ENCODE data around the gene TSPAN31.

TSPAN31 gene

DNA sequence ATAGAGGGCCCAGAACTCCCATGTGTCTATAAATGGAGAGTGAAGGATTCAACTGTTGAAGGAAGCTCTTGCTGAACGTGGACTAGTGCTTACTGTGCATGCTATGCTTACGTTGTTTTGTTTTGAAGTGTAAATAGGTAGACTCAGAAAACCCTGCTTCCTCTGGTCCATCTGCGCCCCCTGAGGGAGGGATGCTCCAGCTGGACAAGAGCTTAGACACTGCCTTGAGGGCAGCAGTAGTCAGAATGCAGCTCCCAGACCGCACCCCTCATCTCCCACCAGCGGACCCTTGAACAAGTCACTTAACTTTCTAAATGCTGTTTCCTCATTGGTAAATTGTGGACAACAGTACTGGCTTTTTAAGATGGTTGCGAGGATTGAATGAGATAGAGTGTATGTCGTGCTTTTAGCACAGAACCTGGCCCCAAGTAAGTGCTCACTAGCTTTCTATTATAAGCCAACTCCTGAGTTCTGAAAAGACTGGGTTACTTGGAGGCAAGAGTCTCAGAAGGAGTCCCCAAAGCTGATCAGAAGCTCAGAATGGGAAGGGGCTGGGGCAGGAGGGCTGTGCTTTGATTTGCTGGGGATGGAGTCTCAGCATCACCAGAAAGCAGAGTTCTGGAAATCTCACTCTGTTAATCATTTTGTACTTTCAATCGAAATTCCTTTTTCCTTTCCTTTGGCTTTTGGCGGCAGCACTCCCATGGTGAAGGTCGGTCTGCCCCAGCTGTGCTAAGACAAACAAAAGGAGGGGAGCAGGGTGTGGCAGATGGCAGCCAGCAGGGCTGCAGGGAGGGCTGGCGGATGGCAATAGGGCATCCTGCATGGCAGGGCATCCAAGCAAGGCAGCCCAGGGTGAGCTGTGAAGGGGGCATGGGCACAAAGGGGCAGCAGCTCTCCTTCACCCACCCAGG lies 21.9 kb upstream of the TSPAN31 start:
- no peak for DNase-seq

- DNase-seq, result no peak
These were observed 21.2 kb upstream of the TSPAN31 start for GRCh38 chr12:57723630-57723962.

DNA sequence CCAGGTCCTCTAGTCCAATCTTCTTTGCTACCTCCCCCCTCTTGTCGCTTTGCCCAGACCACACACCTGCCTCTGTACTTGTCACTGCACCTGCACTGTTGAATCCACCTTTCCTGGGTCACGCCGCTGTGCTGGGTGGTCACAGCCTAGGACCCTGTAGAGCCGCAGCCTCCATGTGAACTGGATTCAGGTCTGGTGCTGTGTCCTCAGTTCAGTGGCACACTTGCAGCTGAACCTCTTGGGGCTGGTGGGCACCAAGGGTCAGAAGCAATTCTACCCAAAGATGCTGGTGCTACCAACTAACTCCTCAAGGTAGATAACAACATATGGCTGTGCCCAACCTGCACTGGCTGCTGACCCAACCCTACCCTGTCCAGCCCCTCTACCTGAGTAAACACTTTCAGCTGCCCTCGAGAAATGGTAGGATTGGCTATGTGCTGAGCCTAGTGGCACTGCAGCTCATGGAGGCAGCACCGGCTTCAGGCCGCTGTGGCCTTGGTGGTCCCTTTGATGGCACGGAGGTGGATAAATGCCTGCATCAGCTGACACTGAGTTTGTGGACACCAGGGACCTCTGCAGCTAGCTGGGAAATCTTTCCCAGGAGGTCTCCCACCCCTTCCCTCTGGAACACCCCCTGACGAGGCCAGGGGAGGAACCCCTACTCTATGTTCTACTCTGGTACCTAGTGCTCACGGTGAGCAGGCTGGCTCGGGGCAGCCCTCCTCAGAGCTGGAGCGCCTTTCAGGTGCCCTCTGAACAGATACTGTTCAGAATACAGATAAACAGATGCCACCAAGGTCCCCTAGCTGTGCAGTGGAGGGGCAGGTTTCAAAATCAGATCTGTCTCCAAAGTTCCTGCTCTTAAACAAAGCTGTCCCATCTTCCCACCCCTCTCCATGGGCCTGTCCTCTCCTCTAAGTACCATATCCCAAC lies 20.6 kb upstream of the TSPAN31 start:
- DNase-seq, result no peak

DNA sequence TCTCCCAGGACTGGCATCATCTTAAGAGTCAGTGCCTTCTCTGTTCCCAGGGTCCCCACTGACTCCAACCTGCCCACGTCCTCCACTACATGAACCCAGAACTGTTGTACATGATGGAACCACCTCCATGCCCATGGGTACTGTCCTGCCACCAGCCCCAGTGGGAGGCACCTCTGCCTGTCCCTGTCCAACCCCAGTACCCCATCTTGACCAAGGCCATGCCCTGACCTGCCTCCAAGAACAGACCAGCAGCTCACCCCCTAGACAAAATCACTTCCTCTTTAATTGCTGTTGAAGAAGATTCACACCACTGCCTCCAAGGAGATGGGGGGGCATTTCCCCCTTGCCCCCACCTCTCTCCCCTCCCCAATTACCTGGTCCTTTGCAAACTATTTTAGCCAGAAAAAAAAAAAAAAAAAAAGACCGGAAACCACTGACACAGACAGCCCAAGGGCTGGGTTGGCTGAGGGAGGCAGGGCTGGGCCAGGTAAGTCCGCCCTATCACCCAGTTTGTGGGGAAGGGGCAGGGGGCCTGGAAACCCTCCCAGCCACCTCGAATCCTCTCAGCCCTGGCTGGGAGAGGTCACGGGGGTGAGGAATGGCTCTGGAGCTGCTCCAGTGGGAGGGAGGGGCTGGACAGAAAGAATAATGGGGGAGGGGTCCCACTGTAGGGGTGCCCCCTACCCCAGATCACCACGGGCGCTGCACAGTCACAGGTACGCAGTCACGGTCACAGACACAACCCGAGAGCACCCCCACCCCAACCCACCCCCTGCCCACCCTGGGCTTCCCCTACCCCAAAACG lies 19.7 kb upstream of the TSPAN31 start:
- DNase-seq, result no peak

DNA sequence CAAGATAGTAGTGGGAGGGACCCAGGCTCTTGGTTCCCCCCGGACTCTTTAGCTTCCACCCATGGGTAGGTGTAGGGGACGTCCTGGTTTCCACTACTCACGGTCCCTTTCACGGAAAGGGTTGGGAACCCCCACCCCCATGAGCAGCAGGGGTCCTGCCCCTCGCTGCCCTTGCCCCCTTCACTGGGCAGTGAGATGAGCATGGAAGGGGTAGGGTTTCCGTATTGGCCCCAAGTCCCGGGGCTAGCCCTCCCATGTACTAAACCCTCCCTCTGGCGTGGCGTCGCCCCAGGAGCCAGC lies 19.0 kb upstream of the TSPAN31 start:
- DNase-seq, result no peak

DNA sequence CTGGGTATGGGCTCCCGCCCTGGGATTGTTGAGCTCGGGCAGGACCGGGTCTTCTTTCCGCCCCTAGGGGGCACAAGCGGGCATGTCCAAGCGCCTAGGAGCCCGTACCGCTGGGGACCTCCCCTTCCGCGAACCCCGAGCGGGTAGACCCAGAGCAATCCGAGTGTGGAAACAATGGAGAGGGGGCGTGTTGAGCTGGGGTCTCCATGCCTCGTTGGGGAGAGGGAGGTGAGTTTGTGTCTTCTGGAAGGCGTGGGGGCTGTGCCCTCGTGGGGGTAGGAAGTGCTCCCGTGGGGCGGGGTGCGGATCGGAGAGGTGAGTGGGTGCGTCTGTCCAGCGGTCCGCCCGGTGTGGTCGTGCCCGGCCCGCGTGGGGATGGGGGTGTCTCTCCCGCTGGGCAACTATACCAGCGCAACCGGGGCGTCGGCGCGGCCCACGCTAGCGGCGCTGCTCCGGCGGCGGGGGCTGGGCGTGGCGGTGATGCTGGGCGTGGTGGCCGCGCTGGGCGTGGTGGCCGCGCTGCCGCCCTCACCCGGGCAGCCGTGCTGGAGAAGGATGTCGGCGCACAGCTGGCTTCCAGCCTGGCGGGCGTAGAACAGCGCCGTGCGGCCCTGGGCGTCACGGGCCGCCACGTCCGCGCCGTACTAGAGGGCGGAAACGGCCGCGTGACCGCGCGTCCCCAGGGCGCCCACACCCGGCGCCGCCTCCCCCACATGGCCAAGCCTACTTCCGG lies 18.5 kb upstream of the TSPAN31 start:
- DNase-seq, result peak in 1 of 2 donors; percentile 36

DNA sequence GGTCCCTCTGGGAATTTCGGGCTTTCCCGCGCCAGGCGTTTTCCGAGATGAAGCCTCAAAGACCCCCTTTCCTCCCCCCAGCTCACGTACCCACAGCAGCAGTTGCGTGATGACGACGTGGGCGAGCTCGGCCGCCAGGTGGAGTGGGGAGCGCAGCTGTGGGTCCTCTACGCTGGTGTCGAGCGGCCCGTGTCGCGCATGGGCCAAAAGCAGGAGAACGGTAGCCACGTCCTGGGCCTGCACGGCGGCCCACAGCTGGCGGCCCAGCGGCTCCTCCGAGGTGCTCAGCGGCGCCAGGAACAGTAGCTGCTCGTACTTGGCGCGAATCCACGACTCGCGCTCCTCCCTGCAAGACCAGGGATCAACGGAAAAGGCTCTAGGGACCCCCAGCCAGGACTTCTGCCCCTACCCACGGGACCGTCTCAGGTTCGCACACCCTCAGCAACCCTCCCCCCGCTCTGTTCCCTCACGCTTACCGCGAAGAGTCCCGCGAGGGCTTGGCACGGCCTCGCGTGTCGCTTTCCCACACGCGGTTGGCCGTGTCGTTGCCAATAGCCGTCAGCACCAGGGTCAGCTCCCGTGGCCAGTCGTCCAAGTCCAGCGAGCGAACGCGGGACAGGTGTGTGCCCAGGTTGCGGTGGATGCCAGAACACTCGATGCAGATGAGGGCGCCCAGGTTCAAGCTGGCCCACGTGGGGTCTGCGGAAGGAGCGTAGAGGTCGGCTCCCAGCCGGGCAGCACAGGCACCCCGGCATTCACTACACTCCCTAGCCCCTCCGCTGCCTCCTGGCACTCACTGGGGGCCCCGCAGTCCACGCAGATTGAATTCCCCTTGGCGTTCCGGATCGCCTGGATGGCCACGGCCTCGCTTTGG lies 17.7 kb upstream of the TSPAN31 start:
- DNase-seq, result no peak

DNA sequence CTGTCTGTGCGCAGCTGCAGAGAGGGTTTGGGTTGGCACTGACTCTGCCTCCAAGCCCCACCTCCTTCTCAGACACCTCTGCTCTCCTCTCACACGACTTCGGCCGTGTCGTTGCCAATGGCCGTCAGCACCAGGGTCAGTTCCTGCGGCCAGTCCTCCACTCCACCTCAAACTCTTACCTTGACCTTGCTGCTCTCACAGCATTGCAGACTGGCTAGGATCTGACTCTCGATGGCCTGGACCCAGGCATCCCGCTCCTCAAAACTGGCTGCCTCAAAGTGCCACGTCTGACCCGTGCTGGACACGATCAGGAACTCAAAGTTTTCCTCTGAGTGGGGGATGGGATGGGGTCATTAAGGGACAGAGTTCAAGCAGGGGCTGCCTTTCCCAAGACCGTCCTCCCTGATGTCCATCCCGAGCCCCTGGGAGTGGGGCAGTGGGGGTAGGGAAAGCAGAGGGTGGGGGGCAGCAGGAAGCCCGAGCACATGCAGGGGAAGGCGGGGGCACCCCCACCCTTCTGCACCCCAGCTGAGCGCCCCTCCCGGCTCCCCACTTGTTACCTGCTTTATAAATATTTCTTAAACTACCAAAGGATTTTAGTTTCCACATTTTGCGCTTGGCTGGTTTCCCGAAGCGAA lies 17.0 kb upstream of the TSPAN31 start:
- no peak for DNase-seq

DNA sequence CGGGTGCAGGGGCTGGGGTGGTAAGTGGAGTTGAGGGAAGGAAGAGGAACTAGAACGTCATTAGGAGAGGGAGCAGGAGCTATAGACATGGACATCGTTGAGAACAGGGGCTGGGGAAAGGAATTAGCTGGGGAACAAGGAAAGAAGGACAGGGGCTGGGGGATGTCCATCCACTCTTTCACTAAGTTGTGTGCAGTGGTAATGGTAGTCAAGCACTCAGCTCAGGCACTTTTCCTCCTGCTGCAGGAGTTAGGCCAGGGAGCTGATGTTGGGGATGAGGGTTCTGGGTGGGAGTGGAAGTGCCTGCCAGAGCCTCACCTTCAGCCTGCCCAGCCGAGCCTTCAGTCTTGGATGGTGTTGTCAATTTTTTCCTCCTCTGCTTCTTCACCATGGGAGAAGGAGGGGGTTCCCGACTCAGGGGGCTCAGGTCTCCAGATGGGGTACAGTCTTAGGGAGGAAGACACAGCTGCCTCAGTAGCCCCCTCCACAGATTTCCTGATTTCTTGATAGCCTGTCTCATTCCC lies 15.5 kb upstream of the TSPAN31 start:
- no peak for DNase-seq

GRCh38 chr12:57730336-57731067 lies 14.3 kb upstream of the TSPAN31 start:
- DNase-seq, result no peak

DNA sequence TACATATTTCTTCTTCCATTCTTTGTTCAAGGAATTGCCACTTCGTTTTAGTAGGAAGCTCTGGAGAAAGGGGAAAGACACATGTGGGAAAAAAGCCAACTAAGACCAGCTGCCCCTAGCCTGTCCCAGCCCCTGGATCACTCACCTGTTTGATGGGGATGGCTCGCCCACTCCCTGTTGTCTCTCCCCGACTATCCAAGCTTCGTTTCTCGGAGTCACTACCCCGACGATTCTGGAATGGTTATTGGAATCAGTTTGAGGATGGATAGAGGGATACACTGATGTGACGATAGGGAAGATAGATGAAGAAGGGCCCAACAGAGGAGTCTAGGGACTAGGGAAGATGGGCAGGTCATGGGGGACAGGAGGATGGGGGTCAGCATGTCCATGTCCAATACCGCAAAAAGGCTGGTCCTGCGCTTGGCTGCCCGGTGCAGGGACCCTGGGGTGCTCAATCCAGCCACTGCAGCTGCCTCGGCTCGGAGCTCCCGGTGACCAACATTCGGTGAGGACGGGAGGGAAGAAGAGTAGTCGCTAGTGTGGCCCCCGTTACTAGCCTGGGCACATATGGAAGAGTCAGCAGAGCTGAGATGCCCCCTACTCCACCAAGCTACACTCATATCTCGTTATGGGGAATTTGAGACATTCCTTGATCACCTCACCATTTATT lies 13.3 kb upstream of the TSPAN31 start:
- DNase-seq, result no peak

GRCh38 chr12:57732270-57732669 lies 12.6 kb upstream of the TSPAN31 start:
- DNase-seq, result no peak

DNA sequence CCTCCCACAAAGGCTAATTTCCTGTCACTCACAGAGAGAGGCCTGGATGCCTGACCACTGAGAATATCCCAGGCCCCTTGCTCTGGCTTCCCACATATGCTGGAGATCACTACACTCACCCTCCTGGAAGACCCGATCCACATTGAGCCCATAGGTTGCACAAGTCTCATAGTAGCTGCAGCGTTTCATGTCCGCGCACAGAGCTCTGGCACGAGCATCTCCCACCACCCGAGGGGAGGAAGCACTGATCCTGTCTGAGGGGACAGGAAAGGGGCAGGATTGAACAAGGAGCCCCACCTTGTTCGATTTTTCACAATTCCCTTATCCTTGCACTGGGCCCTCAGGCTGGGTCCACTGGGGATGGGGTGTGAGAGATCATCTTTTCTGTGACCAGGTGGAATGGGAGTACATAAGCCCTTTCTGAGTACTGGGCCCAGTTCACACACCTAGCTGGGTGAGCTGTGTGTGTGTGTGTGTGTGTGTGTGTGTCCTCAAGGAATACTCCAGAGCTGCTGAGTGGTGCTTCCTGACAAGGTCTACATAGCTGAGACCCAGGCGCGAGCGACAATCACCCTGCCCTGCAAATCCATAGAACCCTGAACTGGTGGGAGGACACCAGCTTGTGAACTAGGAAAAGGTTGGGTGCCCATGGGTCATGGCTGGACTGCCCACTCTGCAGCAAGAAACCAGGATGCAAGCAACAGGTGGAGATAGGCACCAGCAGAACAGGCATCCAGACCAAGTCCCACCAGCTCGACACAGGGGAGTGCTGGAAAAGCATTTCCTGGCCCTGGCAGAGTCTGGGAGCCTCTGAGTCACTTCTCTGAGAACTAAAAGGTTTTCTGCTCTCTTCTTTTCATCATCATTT lies 11.9 kb upstream of the TSPAN31 start:
- DNase-seq, result no peak

- DNase-seq, result no peak
These were observed 10.9 kb upstream of the TSPAN31 start for GRCh38 chr12:57733928-57734327.

- DNase-seq, result no peak
These were observed 10.2 kb upstream of the TSPAN31 start for GRCh38 chr12:57734591-57734990.

DNA sequence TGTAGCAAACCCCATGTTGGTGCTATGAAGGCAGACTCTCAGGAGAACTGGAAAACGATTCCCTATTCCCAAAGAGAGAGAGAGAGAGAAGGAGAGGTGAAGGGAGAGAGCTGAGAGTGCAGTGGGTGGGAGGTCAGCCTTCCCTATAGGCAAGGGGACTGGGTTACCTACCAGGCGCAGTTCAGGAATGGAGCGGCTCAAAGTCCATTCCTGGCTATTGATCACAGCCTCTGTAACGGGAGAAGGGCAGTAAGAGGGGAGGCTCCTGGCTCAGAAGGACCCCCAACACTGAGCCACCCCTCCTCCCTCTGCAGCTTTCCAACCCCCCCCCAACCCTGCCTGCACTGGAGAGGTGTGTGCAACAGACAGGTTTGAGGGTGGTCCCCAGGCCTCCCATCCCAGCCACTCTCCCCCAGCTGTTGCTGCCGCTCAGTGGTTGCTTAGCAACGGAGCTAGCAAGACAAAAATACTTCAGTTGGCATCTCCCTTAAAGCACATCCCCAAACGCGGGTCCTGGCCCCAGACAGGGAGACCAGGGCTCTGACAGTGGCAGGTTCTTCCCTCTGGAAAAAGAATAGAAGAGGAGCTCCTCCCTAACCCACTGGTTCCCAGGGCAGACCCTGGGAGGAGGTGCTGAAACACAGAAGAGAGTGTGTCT lies 9.5 kb upstream of the TSPAN31 start:
- DNase-seq, result no peak

DNA sequence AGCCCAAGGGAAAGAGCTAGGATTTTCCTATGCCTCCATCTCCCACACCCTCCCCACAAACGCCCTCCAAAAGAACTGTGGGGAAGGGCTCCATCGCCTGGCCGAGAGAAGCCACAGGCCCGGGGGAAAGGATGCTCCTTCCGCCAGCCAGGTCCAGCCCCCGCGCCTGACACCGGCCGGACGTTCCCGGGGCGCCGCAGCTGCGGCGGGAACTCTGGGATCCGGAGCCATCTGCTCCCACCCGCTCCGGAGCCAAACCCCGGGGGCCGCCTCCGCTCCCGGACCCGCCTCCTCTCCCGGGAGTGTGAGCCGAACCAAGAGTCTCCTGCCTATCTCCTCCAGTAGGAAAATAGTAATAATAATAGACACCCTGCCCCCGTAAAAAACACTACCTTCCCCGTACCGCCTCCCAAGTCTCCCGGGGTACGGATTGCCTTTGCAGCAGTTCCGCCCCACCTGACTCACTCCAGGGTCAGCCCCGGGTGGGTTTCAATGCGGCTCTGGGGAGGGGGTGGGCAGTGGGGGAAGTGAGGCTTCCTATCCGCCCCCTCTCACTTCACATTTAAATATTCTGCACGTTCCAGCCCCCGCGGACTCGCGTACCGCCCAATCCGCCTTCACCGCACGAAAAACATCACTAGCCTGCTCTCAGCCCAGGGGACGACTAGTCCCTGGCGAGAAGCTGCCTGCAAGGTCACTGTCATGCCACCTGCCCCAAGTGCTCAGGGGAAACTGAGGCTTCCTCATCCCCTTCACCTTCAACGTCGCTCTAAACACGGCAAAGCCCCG lies 8.7 kb upstream of the TSPAN31 start:
- no peak for DNase-seq

Data from stimulated activated CD4-positive, alpha-beta T cell treated with anti-CD3 and anti-CD28 coated beads, Interleukin-2, amount 100 ng/mL, for 24 hours (primary cell).